ENCODE results near the gene ARSK.
"Not testable (repeated sequence)": the region's sequence is repeated elsewhere in the genome, so short reads cannot be mapped to it uniquely, and the experiment has no call there.

The ARSK gene

DNA sequence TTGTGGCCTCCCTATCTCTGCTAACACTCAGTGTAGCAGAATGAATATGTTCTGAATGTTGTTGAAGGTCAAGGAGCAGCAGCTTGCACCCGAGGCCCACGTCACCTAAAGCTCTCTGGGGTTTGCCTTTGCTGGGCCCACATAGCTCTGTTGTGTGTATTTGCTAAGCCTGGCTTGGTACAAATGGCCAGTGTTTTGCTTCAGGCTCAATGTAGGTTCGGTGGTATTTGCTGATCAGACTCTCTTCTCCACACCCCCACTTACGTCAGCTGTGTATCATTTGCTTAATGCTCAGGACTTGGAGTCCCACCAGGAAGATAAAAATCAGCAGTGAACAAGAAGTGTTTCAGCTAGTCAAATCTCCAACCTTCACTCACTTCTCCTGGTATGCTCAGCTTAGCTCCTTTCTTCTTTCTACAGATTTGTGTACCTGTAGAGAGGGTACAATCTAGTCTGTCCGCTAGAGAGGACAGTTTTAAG is 86.9 kb downstream of the ARSK start:
- Histone ChIP-seq H3K4me3 (ENCODE audit: low read length) (no peak overlapping the region), H3K9ac (ENCODE audit: low read length) (no peak overlapping the region), H3K9me3 (ENCODE audit: control insufficient read depth, low read depth, low read length) (no peaks in the 10 kb centered on the region), H3K4me1 (ENCODE audit: control insufficient read depth, low read depth, low read length) (no peaks in the 10 kb centered on the region), H3K27me3 (ENCODE audit: control insufficient read depth, insufficient read depth, low read length) (no peaks in the 10 kb centered on the region), H3K27ac (ENCODE audit: low read length) (no peak overlapping the region), H3K36me3 (ENCODE audit: control insufficient read depth, low read depth, low read length) (no peaks in the 10 kb centered on the region)

DNA sequence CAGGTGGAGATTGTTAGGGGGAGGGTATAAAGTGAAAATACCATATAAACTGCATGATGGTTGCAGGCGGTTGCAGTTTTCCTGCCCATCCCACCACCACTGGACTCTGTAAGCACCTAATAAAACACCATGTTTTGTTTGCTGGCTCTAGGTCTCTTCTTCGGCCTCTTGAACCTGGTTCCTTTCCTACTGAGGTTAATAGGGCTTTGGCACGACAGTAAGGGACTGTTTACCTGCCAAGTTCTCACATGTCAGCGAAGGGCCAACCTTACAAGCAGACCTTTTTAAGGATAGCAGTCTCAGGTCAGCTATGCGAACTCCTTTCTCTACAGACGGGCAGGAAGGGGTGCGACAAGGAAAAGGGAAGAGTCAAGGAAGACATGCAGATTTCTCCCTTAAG is 88.3 kb downstream of the ARSK start:
- Histone ChIP-seq H3K27ac (ENCODE audit: low read length) (no peak overlapping the region), H3K4me1 (ENCODE audit: control insufficient read depth, low read depth, low read length) (peaks cover 4% of the 10 kb centered on the region), H3K4me3 (ENCODE audit: low read length) (no peak overlapping the region), H3K9me3 (ENCODE audit: control insufficient read depth, low read depth, low read length) (no peaks in the 10 kb centered on the region), H3K27me3 (ENCODE audit: control insufficient read depth, insufficient read depth, low read length) (no peaks in the 10 kb centered on the region), H3K36me3 (ENCODE audit: control insufficient read depth, low read depth, low read length) (no peaks in the 10 kb centered on the region), H3K9ac (ENCODE audit: low read length) (no peak overlapping the region)

DNA sequence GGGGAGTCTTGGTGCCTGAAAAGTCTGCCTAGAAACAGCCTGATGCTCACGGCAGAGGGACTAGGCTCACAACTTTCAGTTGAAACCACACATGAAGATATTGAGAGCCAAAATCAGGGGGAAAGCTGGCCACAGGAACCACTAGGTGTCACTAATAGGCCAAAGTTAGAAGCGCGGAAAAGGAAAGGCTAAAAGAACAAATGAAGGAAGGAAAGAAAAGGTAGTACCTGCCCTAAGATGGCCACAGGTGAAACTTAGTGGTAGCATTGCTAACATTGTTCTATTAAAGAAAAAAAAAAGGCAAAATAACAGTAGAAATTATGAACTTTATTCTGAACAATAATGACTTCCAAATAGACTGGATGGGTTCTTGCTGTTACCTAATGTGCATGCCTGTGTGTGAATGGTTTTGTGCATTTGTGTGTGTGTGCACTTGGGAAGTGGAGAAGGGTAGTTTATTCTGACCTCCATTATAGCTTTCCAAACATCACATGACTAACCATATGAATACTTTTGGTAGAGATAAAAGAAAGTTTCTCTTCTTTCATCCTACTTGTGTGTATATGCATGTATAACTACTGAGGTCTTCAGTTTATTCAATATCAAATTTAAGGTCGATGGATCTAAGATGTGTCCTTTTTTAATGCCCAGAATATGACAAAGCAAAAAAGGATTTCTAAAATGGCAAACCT is 89.6 kb downstream of the ARSK start:
- Histone ChIP-seq H3K27ac (ENCODE audit: low read length) (no peak overlapping the region), H3K9me3 (ENCODE audit: control insufficient read depth, low read depth, low read length) (no peaks in the 10 kb centered on the region), H3K9ac (ENCODE audit: low read length) (no peak overlapping the region), H3K36me3 (ENCODE audit: control insufficient read depth, low read depth, low read length) (no peaks in the 10 kb centered on the region), H3K4me3 (ENCODE audit: low read length) (no peak overlapping the region), H3K4me1 (ENCODE audit: control insufficient read depth, low read depth, low read length) (peaks cover 4% of the 10 kb centered on the region), H3K27me3 (ENCODE audit: control insufficient read depth, insufficient read depth, low read length) (no peaks in the 10 kb centered on the region)

DNA sequence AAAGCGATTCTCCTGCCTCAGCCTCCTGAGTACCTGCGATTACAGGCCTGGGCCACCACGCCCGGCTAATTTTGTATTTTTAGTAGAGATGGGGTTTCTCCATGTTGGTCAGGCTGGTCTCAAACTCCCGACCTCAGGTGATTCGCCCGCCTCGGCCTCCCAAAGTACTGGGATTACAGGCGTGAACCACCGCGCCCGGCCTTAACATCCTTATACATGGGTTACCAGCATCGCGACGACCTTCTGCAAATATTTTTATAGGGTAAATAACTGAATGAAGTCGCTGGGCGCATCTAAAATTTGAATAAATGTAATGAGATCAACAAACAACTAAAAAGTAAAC is 91.3 kb downstream of the ARSK start:
- not testable (repeated sequence) for H3K27me3 ChIP-seq (ENCODE audit: control insufficient read depth, insufficient read depth, low read length); H3K9me3 ChIP-seq (ENCODE audit: control insufficient read depth, low read depth, low read length); H3K4me1 ChIP-seq (ENCODE audit: control insufficient read depth, low read depth, low read length); H3K4me3 ChIP-seq (ENCODE audit: low read length); H3K27ac ChIP-seq (ENCODE audit: low read length); H3K9ac ChIP-seq (ENCODE audit: low read length); H3K36me3 ChIP-seq (ENCODE audit: control insufficient read depth, low read depth, low read length)

DNA sequence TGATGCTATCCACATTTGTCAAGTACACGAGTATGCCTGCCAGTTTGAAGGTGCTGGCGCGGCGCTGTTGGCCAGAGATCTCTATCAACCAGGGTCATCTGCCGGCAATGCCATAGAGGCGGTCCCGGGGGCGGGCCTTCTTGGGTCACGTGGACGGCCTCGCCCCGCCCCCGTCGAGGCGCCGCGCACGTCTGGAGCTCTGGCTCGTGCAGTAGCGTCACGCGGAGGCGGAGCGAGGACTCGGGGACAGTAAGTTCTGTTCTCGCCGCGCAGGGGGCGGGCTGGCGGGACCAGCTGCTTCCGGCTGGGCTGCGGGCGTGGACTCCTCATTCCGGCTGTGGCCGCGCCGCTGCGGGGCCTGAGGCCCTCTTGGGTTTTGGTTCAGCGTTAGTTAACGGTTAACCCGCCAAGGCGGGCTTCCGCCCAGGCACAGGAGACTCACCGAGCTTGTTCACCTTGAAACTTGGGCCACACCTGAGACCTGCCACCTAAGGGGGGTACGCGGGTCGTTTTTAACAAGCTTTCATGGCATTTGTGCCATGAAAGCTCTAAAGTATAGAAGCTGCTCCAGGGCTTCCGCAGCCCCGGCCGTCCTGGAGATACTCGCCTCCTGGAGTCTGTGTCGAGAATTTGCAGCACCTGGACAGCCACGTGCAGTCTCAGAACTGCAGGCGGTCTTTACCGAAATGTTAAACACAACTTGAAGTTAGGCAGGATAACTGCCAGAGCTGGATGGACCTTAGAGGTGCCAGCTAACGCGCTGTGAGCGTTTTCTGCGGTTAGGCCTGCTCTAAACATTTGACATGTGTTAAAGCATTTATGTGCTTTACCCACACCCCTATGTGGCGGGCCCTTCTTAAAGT is 91.9 kb downstream of the ARSK start, which contains the start of gene RFESD:
RFESD (plus strand) TSS at position 209 of the 863 bp plus-strand sequence. CDS start 5,495 bp downstream, outside the sequence.
- H3K36me3 ChIP-seq (ENCODE audit: control insufficient read depth, low read depth, low read length): no peaks in the 10 kb centered on the region
- H3K4me3 ChIP-seq (ENCODE audit: low read length): peak within 1 kb of the TSS; percentile 62
- no peaks in the 10 kb centered on the region for H3K9me3 ChIP-seq (ENCODE audit: control insufficient read depth, low read depth, low read length)
- H3K4me1 ChIP-seq (ENCODE audit: control insufficient read depth, low read depth, low read length): peaks cover 4% of the 10 kb centered on the region
- no peak within 1 kb of the TSS for H3K27ac ChIP-seq (ENCODE audit: low read length)
- H3K9ac ChIP-seq (ENCODE audit: low read length): peak within 1 kb of the TSS; percentile 47
- H3K27me3 ChIP-seq (ENCODE audit: control insufficient read depth, insufficient read depth, low read length): no peaks in the 10 kb centered on the region

DNA sequence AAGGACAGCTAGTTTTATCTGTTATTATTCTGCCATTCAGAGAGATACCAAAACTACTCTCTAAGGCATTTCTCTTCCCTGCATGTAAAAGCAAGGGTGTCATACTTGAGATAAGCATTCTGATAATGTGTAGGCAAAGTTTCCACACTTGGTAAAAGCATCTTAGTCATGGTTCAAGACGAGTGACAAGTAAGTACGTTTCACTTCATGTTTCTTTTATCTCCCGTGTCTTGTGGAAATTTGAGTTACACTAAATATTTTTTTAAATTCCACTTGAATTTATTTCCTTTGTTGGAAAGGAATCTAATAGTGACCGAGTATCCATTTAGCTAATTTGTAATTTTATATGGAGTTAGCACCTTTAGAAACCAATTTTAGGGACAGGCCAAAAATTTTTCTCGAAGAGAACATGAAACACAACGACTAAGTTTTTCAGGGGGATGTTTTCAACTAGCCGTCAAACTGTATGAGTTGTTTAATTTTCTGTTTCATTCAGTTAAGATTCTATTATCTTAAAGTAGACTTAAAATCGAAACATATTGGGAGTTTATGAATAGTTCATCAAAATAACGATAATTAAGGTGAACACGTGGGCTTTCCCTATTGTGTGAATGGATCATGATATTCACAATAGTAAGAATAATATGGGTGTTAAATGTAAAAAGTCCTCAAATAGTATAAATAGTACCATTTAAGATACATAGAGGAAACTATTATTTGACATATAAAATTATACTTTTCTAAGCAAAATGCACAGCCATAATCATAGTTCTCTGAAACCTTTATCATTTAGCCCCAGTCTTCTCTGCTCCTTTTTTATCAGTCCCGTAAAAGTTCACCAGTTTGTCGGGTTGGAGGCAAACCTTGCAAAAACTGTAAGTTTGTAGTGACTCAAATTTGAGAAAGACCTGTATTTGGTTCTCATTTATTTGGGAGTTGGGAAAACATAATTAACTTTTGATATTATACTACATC is 93.3 kb downstream of the ARSK start:
- Histone ChIP-seq H3K36me3 (ENCODE audit: control insufficient read depth, low read depth, low read length) (no peaks in the 10 kb centered on the region), H3K27ac (ENCODE audit: low read length) (no peak overlapping the region), H3K27me3 (ENCODE audit: control insufficient read depth, insufficient read depth, low read length) (no peaks in the 10 kb centered on the region), H3K4me1 (ENCODE audit: control insufficient read depth, low read depth, low read length) (peaks cover 4% of the 10 kb centered on the region), H3K4me3 (ENCODE audit: low read length) (no peak overlapping the region), H3K9me3 (ENCODE audit: control insufficient read depth, low read depth, low read length) (no peaks in the 10 kb centered on the region), H3K9ac (ENCODE audit: low read length) (no peak overlapping the region)

DNA sequence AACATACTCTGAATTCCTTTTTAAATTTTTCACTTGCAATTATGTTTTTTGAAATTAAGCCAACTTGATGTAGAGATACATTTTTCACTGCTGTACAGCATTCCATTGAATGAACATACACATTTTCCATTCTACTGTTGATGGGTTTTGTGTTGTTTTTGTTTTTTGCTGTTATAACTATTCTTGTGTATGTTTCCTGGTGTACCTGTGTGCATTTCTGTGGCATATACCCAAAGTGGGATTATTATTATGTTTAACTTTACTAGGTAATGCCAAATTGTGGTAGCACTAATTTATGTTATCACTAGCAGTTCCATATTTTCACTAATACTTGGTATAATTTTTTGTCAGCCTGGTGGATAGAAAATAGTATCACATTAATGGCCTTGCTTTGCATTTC is 94.4 kb downstream of the ARSK start:
- Histone ChIP-seq H3K9ac (ENCODE audit: low read length) (no peak overlapping the region), H3K27me3 (ENCODE audit: control insufficient read depth, insufficient read depth, low read length) (no peaks in the 10 kb centered on the region), H3K4me1 (ENCODE audit: control insufficient read depth, low read depth, low read length) (peaks cover 4% of the 10 kb centered on the region), H3K4me3 (ENCODE audit: low read length) (no peak overlapping the region), H3K27ac (ENCODE audit: low read length) (no peak overlapping the region), H3K36me3 (ENCODE audit: control insufficient read depth, low read depth, low read length) (no peaks in the 10 kb centered on the region), H3K9me3 (ENCODE audit: control insufficient read depth, low read depth, low read length) (no peaks in the 10 kb centered on the region)

DNA sequence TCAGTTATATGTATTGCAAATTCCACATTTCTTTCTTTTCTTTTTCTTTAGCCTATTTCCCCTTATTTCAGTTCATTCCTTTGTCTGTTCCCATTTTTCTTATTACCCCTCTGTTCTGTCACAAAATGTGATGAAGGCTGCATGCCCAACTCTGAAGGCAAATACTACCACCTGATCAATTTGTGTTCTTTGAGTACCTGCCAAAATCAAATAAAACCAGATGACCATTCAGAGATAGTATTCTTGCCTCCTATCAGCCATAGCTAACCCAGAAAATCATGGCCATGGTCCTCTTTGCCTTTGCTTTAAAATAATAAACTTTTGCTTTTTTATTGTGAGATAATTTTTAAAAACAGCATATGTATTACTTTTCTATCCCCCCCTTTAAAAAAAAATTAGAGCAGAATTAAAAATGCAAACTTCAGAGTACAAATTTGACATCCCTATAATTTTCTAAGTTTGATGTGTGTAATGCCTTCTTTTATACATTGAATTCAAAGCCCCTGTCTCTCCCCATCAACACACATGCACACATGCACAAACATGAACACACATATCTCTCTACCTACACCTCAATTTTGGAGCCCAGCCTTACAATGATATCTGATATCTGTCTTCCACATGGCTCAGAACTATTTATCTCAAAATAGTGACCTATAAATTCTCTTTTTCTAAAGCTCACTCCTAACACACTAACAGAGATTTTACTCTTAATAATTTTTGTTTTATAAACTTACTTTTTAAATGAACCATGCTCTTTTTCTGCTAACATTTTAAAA is 95.1 kb downstream of the ARSK start:
- Histone ChIP-seq H3K4me1 (ENCODE audit: control insufficient read depth, low read depth, low read length) (peaks cover 4% of the 10 kb centered on the region), H3K4me3 (ENCODE audit: low read length) (no peak overlapping the region), H3K9me3 (ENCODE audit: control insufficient read depth, low read depth, low read length) (no peaks in the 10 kb centered on the region), H3K27ac (ENCODE audit: low read length) (no peak overlapping the region), H3K27me3 (ENCODE audit: control insufficient read depth, insufficient read depth, low read length) (no peaks in the 10 kb centered on the region), H3K9ac (ENCODE audit: low read length) (no peak overlapping the region), H3K36me3 (ENCODE audit: control insufficient read depth, low read depth, low read length) (no peaks in the 10 kb centered on the region)

DNA sequence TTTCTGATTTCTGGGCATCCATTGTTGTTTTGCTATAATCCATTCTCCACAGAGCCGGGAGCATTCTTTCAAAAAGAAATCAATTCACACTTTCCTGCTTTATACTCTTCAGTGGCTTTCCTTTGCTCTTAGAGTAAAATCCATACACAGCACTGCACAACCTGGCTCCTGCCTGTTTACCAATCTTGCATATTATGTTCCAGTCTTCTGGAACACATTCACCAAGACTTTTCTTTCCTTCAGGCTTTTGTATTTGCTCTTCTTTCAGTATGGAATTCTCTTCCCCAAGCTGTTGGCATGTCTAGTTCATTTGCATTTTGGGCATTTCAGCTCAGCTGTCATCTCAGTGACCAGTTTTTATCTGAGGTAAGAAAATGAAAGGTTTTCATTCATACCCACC is 97.9 kb downstream of the ARSK start:
- H3K9ac ChIP-seq (ENCODE audit: low read length): no peak overlapping the region
- H3K27me3 ChIP-seq (ENCODE audit: control insufficient read depth, insufficient read depth, low read length): no peaks in the 10 kb centered on the region
- no peaks in the 10 kb centered on the region for H3K4me1 ChIP-seq (ENCODE audit: control insufficient read depth, low read depth, low read length)
- H3K4me3 ChIP-seq (ENCODE audit: low read length): no peak overlapping the region
- no peaks in the 10 kb centered on the region for H3K36me3 ChIP-seq (ENCODE audit: control insufficient read depth, low read depth, low read length)
- no peaks in the 10 kb centered on the region for H3K9me3 ChIP-seq (ENCODE audit: control insufficient read depth, low read depth, low read length)
- H3K27ac ChIP-seq (ENCODE audit: low read length): no peak overlapping the region

DNA sequence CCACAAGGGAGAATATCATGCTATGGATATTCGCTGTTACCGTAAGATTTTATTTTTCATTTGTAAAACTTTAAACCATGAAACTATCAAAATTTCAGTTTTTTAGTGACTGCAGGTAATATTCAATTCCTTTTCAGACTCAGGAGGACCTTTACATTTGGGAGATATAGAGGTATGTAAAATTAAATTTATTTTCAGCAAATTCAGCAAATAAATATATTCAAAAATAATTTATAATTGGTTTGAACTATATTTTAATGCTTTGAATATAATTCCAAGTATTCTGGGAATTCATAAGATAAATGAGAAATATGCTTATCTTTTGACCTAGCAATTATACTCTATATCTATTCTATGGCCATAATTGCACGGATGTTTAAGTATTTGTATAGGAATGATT is 99.3 kb downstream of the ARSK start:
- Histone ChIP-seq H3K36me3 (ENCODE audit: control insufficient read depth, low read depth, low read length) (no peaks in the 10 kb centered on the region), H3K9ac (ENCODE audit: low read length) (no peak overlapping the region), H3K4me1 (ENCODE audit: control insufficient read depth, low read depth, low read length) (no peaks in the 10 kb centered on the region), H3K9me3 (ENCODE audit: control insufficient read depth, low read depth, low read length) (no peaks in the 10 kb centered on the region), H3K27ac (ENCODE audit: low read length) (no peak overlapping the region), H3K27me3 (ENCODE audit: control insufficient read depth, insufficient read depth, low read length) (no peaks in the 10 kb centered on the region), H3K4me3 (ENCODE audit: low read length) (no peak overlapping the region)

Measured in iPS-18a (cell line).